Esophagus muscularis mucosa (tissue), 4 donors: ENCODE measurements around the gene JUND.

Experiments used
- EP300 ChIP-seq: sonication (generic); formaldehyde crosslinking; IDR thresholded peaks from one replicate; pipeline ENCODE4 v1.6.1; 2017; ENCODE audit warnings: antibody characterized with exemption
- POLR2A ChIP-seq: fragments of 450-650 bp; IDR thresholded peaks from one replicate; pipeline ENCODE4 v1.6.1; 2017; ENCODE audit warnings: antibody characterized with exemption, moderate library complexity, mild to moderate bottlenecking, low read depth
- POLR2AphosphoS5 ChIP-seq, 2 donors: sonication (generic); formaldehyde crosslinking; IDR thresholded peaks; one replicate each; pipeline ENCODE4 v1.6.1; 2017; ENCODE audit warnings: antibody characterized with exemption in 2 of 2
- TF ChIP-seq, protein P1 (sequence below), 3 experiments: fragments of 200-600 bp in 2 of 3; fragments of 450-650 bp in 1 of 3; sonication (generic) in 2 of 3; IDR thresholded peaks; one replicate each; pipeline ENCODE4 v1.5.1; 2017 to 2019; ENCODE audit warnings: antibody characterized with exemption in 3 of 3, mild to moderate bottlenecking in 2 of 3, moderate library complexity in 1 of 3

DNA sequence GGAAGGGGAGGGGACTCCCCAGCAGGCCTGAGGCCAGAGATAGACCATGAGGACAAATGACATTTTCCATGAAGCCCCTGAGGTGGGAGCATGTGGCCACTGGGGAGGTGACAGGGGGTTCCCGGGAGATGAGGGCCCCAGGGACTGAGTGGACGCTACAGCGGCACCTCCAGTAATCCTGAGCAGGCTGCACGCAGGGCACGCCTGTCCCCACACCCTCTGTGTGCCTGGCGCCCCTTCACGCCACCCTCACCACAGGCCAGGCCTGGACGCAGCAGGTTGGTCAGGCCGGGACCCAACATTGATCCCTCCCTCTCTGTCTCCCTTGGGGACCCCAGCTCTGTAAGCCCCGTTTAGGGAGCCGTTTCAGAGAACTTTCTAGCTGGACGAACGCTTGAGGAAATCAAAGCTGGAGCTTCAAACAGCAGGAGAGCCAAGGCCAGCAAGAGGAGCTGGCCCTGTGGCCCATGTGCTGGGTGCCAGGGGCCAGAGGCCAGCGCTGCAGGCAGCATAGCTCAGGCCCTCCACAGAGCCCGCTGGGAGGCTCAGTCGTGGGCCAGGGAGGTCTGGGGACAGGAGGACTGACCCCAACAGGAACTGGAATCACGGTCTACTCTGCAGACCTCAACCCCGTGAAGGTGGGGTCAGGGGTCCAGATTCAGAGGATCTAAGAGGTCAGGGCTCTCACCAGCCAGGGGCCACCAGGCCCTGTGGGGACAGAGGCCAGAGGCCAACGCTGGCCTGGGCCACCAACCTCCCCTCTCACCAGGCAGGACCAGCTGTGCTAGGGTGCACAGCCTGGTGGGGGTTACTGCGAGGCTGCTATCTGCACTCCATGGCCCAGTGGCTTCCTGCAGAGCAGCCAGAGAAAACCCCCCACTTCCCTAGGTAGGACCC is 26.9 kb upstream of the JUND start:
- TF ChIP-seq, protein P1, sequence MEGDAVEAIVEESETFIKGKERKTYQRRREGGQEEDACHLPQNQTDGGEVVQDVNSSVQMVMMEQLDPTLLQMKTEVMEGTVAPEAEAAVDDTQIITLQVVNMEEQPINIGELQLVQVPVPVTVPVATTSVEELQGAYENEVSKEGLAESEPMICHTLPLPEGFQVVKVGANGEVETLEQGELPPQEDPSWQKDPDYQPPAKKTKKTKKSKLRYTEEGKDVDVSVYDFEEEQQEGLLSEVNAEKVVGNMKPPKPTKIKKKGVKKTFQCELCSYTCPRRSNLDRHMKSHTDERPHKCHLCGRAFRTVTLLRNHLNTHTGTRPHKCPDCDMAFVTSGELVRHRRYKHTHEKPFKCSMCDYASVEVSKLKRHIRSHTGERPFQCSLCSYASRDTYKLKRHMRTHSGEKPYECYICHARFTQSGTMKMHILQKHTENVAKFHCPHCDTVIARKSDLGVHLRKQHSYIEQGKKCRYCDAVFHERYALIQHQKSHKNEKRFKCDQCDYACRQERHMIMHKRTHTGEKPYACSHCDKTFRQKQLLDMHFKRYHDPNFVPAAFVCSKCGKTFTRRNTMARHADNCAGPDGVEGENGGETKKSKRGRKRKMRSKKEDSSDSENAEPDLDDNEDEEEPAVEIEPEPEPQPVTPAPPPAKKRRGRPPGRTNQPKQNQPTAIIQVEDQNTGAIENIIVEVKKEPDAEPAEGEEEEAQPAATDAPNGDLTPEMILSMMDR (IDR thresholded peaks at IDR 0.05), result no peak
- no peak for TF ChIP-seq POLR2A
- TF ChIP-seq POLR2AphosphoS5 (IDR thresholded peaks at IDR 0.05), result no peak
- TF ChIP-seq EP300, result no peak
